ENCODE results near the gene TMCC1.
A peak's percentile ranks its signal among the peaks of the same experiment; 100 is the strongest.
"Not testable (repeated sequence)": the region's sequence is repeated elsewhere in the genome, so short reads cannot be mapped to it uniquely, and the experiment has no call there.

TMCC1 gene

GRCh38 chr3:129893581-129894070 lies at the start of gene TMCC1:
Gene TMCC1, minus strand, starts transcription at chr3:129893711.
- DNase-seq, result peak; percentile 85

DNA sequence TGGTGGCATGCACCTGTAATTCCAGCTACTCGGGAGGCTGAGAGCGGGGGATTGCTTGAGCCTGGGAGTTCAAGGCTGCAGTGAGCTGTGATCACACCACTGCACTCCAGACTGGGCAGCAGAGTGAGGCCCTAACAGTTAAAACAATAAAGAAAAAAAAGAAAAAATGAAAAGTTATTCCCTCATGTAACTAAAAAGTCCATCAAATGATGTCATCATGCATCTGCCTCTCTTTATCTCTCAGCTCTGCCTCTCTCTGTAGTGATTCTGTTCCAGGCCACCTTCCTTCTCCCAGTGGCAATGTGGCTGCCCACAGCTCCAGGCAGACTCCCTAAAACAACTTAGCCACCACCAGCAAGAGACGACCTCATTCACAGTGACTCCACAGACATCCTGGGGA lies 49.5 kb upstream of the TMCC1 start:
- no peak for DNase-seq

GRCh38 chr3:129942296-129942695 lies 48.8 kb upstream of the TMCC1 start:
- no peak for DNase-seq

DNA sequence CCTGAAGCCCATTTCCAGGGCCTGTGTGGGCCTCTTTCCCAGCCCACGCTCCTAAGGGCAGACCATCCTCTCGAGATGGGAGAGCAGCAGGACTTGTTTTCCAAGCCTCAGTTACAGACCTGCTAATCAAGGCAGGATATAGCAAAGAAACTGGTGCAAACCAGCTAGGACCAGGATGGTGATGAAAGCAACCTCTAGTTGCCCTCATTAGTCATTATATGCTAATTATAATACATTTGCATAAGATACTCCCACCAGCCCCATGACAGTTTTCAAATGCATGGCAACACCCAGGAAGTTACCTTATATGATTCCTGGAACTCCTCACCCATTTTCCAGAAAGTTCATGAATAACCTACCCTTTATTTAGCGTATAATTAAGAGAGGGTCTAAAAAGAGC lies 46.6 kb upstream of the TMCC1 start:
- DNase-seq, result no peak

DNA sequence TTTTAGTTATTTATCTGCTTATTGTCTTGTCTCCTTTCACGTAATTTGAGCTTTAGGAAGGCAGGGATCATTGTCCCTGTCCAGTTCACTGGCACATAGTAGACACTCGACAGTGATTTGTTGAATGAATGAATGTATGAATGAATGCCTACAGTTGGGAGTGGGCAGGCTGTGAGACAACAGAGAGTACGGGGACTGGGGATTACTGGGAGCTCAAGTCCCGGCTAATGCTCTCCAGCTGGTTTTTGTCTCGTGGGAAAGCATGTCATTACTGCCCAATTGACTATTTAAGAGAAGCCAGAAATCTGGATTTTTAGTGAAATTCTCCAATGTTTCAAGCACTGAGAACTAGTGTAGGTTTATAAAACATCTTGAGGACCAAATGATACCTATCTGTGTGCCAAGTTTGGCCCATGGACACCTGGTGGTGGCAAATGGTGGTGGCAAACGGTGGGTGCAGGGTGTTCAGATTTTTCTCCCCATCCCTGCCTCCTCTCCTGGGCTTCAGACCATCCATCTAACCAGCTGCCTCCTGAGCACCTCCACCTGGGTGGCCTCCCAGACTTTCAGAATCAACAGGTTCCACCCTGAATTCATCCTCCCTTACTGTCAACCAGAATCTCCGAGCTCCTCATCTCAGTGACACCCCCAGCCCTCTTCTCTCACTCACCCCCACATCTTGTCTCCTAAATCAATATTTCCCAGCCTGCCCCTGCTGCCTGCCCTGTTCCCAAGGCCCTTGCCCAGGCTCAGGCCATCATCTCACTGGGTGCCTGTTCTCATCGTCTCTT lies 44.8 kb upstream of the TMCC1 start:
- no peak for DNase-seq

DNA sequence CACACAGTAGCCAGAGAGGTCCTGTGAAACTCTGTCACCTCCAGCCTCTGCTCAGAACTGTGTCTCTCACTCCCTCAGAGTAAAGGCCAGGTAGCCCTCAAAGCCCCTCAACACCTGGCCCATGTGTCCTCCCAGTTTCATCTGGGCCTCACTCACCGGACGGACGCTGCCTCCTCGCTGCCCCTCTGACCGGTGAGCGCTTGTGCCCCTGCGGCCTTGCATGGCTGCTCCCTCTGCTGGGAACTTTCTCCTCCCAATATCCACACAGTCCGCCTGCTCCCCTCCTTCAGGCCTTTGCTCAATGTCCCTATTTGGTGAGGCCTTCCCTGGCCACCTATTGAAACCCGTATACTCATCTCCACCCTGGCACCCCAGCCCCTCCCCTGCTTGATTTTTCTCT lies 44.2 kb upstream of the TMCC1 start:
- DNase-seq, result no peak

DNA sequence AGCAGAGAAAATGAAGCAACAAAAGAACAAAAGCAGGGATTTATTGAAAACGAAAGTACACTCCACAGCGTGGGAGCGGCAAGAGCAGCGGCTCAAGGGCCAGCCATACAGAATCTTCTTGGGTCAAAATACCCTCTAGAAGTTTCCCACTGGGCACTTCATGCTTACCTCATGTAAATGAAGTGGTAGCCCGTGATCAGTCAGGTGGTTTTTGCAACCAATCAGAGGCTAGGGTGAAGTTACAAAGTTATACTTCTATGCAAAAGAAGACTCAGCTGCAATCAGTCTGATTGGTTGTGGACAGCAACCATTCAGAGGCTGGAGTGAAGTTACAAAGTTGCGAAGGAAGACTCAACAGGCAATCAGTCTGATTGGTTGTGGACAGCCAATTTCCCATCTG lies 43.2 kb upstream of the TMCC1 start:
- no peak for DNase-seq

DNA sequence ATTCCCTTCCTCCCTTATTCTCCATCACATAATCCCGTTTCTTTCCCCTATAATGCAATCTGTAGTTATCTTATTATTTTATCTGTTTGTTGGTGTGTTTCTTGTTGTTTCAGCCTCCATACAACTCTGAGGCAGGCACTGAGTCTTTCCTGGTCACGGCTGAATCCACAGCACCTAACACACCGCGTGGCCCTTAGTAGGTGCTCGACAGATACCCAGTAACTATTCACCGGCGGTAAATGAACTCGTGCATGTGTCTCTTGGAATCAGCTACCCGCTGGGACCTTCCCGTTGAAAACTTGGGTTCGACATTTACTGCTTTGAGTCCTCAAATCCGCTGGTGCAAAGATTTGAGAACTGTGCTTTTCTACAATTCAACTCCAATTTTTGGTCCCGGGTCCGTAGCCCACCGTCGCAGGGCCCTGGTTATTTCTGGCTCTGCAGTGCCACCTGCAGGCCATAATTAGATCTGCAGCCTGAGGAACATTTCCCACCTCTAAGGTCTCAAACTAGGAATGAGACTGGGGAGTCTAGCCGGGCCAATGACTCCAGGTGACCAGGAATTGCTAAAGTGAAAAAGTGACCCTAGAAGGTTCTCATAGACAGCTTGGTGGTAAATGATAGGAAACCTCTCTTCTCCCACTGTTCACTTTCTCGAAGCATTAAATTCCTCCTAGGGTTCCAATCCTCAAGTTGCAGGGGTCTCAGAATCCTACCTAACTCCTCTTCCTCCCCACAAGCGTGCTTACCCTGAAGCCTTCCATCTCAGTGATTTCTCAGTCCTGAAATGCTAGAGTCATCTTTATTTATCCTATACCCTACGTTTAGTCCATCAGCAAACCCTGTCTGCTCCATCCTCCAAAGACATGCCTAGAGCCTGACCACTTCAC lies 41.0 kb upstream of the TMCC1 start:
- peak; percentile 3 for DNase-seq

GRCh38 chr3:129933471-129933870 lies 40.0 kb upstream of the TMCC1 start:
- DNase-seq, result no peak

DNA sequence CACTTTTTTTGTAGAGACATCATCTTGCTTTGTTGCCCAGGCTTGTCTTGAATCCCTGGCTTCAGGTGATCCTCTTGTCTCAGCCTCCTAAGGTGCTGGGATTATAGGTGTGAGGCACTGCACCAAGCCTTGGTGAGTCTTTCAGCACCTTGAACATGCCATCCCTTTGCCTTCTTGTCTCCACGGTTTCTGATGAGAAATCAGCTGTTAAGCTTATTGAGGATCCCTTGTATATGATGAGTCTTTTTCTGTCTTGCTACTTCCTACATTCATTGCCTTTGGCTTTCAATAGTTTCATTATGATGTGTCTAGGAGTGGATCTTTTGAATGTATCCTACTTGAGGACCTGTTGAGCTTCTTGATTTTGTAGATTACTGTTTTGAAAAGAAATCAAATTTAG lies 35.9 kb upstream of the TMCC1 start:
- DNase-seq, result no peak

- no peak for DNase-seq
Observed at GRCh38 chr3:129927072-129927471, 33.6 kb upstream of the TMCC1 start.

DNA sequence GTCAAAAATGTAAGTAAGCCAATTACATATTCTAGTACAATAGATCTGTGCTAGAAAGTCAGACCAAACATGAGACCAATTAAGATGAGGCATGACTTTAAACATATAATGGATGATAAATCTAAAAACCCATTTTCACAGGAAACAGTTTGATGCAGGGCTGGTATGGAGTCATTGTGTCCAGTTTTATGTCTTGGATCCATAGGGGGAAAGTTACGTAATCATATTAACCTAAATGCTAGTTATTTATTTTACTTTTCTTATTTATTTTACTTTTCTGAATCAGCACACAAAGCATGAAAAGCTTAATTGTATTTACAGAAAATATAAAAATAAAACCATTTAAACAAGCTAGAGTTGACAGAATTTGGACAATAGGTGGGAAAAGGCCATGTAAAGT lies 26.3 kb upstream of the TMCC1 start:
- DNase-seq, result no peak

DNA sequence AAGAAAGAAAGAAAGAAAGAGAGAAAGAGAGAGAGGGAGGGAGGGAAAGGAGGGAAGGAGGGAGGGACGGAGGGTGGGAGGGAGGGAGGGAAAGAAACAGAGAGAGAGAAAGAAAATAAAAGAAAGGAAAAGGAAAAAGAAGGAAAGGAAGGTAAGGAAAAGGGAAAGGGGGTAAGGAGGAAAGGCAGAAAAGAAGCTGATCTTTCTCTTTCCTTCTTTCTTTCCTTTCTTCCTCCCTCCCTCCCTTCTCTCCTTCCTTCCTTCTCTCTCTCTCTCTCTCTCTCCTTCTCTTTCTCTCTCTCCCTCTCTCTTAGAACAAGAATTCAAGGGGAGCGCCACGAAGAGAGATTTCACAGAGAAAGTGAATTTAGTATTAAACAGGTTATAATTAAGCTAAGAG lies 25.8 kb upstream of the TMCC1 start:
- DNase-seq, result no peak

- no peak for DNase-seq
Observed at GRCh38 chr3:129918461-129918860, 24.9 kb upstream of the TMCC1 start.

- DNase-seq, result no peak
Observed at GRCh38 chr3:129917423-129918007, 24.0 kb upstream of the TMCC1 start.

DNA sequence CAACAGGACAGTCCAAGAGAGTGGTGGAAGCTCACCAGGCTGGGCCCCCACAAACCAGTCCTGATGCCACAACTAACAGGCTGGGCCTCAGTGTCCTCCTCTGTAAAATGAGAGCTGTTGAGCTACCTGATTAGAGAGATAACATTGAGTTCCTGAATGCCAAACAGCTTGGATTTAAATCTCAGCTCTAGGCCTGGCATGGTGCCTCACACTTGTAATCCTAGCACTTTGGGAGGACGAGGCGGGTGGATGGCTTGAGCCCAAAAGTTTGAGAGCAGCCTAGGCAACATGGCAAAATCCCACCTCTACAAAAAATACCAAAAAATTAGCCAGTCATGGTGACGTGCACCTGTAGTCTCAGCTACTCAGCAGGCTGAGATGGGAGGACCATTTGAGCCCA lies 20.1 kb upstream of the TMCC1 start:
- DNase-seq, result no peak

DNA sequence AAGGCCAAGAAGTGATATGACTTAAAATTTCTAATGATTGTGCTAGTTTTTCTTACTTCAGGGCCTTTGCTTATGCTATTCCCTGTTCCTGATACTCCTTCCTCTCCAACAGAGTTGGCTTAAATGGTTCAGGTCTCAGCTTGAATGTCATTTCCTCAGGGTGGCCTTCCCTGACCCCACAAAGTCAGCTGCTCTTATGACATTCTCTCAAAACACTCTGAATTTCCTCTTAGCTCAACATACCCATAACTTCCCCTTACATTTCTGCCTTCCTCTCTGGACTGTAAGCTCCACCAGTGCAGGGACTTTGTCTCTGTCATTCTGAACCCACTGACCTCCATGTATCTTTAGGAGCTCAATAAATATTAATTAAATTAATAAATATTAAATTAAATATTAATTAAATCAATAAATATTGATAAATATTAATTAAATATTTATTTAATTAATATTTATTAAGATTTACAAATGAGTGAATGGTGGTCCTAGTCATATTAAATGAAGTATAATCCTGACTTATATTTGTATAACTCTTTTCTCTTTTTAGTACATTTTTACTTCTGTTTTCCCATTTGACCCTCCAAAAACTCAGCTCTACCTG lies 17.9 kb upstream of the TMCC1 start:
- DNase-seq, result no peak

DNA sequence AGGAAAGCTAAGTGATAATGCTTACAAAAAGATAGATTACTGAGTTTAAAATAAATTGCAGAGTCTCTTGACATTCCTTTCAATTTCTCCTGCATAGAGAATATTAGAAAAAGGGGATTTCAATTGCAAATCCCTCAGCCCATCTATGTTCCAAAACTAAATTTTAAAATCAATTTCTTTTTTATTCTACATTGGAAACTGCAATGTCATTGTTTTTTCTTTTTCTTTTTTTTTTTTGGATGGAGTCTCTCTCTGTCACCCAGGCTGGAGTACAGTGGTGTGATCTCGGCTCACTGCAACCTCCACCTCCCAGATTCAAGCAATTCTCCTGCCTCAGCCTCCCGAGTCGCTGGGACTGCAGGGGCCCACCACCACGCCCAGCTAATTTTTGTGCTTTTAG lies 15.7 kb upstream of the TMCC1 start:
- DNase-seq, result not testable (repeated sequence)

DNA sequence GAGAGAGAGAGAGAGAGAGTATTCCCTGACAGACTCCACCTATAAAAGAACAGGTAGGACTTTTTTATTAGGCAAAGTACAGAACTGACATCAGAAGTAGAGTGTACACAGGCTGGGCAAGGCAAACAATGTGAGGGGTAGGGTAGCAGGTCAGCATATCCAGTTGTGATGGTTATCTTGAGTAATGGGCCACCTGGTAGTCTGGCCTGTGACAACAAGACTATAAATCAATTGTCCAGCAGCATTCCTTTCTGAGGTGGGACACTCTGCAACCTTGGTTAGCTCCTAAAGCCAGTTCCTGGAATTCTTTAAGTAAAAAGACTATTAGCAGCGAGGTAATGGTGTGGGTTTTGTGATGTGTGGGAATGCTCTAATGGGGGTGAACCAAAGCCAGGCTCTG lies 14.9 kb upstream of the TMCC1 start:
- no peak for DNase-seq

- not testable (repeated sequence) for DNase-seq
Observed at GRCh38 chr3:129901272-129901671, 7.8 kb upstream of the TMCC1 start.

- DNase-seq, result no peak
Observed at GRCh38 chr3:129897026-129897425, 3.5 kb upstream of the TMCC1 start.

DNA sequence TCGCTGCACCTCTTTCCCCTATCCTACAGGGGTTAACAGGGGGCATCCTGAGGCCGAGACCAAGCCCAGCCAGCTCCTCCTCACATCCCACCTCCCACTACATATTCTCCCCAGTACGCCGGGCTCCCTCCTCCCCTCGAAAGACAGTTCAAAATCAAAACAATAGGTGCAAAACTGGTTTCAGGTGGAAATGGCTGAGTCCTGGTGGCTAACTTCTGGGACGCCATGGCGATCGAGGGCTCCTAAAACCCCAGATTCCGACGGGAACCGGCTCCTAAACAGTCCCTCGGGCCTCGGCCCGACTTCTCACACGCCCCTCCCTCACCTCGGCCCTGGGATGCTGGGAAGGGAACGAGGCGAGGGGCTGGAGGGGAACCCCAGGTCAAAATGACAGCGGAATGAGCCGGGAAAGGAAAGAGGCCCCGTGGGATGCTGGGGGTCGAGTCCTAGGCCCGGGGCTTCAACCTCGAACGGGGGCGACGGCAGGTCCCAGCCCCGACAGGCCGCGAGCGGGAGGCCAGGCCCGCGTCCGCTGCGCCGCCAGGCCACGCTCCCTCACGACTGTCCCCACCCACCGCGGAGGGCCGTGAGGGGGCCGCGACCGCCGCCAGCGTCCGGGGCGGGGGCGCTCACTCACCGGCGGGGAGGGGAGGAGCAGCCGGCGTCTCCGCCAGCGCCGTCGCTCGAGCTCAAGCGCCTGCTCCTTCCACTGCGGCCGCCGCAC lies 492 bp downstream of the TMCC1 start:
- peak; percentile 75 for DNase-seq

GRCh38 chr3:129892486-129892856 lies 1.0 kb downstream of the TMCC1 start:
- no peak for DNase-seq

All from activated effector memory CD4-positive, alpha-beta T cell treated with Interleukin-2 at 50 U/mL for 16 hours (primary cell).